Ovary (tissue), 3 donors: Measurements from ENCODE around the gene PGAP3.

Source experiments
- CTCF ChIP-seq, 3 donors: fragments of 450-650 bp in 2 of 3; fragments of 200-600 bp in 1 of 3; IDR thresholded peaks; one replicate each; pipeline versions ENCODE4 v1.5.1 to v1.8.0; 2016 to 2022; ENCODE audit warnings: antibody characterized with exemption in 3 of 3, mild to moderate bottlenecking in 1 of 3
- EP300 ChIP-seq: sonication (generic); formaldehyde crosslinking; IDR thresholded peaks from one replicate; pipeline ENCODE4 v1.6.1; 2017; ENCODE audit warnings: antibody characterized with exemption
- POLR2A ChIP-seq: fragments of 450-650 bp; IDR thresholded peaks from one replicate; pipeline ENCODE4 v1.6.1; 2017; ENCODE audit warnings: antibody characterized with exemption, mild to moderate bottlenecking, moderate library complexity
- donor health status: DM: no; HTN: no; CAD: no.

- no peak for TF ChIP-seq POLR2A
- TF ChIP-seq CTCF (IDR thresholded peaks at IDR 0.05) = no peak
- no peak for TF ChIP-seq EP300
Observed at GRCh38 chr17:39688945-39689344, 1.1 kb upstream of the PGAP3 start.
